GM18519 (cell line): ENCODE measurements around the gene KIRREL1.

ENCODE experiments used
- ATAC-seq: cut with Tn5 transposase; IDR thresholded peaks from one replicate; pipeline ENCODE4 v1.9.1; 2021; ENCODE audit warnings: mild to moderate bottlenecking, moderate library complexity; ENCODE audit not compliant: unreplicated experiment, low FRiP score

Gene KIRREL1

GRCh38 chr1:158003406-158003800 is 10.0 kb downstream of the KIRREL1 start:
- no peak for ATAC-seq

GRCh38 chr1:158005224-158005623 is 11.8 kb downstream of the KIRREL1 start:
- no peak for ATAC-seq

- ATAC-seq = no peak
These were observed 13.7 kb downstream of the KIRREL1 start for GRCh38 chr1:158007180-158007579.

- ATAC-seq = no peak
These were observed 14.4 kb downstream of the KIRREL1 start for GRCh38 chr1:158007667-158008386.

GRCh38 chr1:158008630-158009029 is 15.2 kb downstream of the KIRREL1 start:
- no peak for ATAC-seq

GRCh38 chr1:158011714-158012113 is 18.3 kb downstream of the KIRREL1 start:
- no peak for ATAC-seq

- no peak for ATAC-seq
These were observed 20.6 kb downstream of the KIRREL1 start for GRCh38 chr1:158013840-158014730.

GRCh38 chr1:158014731-158015320 is 21.4 kb downstream of the KIRREL1 start:
- no peak for ATAC-seq

GRCh38 chr1:158016651-158017335 is 23.3 kb downstream of the KIRREL1 start:
- no peak for ATAC-seq

- no peak for ATAC-seq
These were observed 24.6 kb downstream of the KIRREL1 start for GRCh38 chr1:158017800-158018595.

GRCh38 chr1:158019171-158019868 is 25.9 kb downstream of the KIRREL1 start:
- no peak for ATAC-seq

- no peak for ATAC-seq
These were observed 26.9 kb downstream of the KIRREL1 start for GRCh38 chr1:158020259-158020885.

GRCh38 chr1:158020886-158021620 is 27.6 kb downstream of the KIRREL1 start:
- no peak for ATAC-seq

- ATAC-seq = no peak
These were observed 28.3 kb downstream of the KIRREL1 start for GRCh38 chr1:158021721-158022120.

- no peak for ATAC-seq
These were observed 29.3 kb downstream of the KIRREL1 start for GRCh38 chr1:158022554-158023312.

- no peak for ATAC-seq
These were observed 31.3 kb downstream of the KIRREL1 start for GRCh38 chr1:158024737-158025136.

GRCh38 chr1:158025576-158026230 is 32.3 kb downstream of the KIRREL1 start:
- ATAC-seq = no peak
